ENCODE data around the gene MMUT. TPM values are rescaled to one million over a fixed set of nuclear protein-coding genes. Genes with fewer than 3 reads are reported as not detected.

The MMUT gene
- total RNA-seq, 1 experiment from 2014 or later = 11.1 TPM

DNA sequence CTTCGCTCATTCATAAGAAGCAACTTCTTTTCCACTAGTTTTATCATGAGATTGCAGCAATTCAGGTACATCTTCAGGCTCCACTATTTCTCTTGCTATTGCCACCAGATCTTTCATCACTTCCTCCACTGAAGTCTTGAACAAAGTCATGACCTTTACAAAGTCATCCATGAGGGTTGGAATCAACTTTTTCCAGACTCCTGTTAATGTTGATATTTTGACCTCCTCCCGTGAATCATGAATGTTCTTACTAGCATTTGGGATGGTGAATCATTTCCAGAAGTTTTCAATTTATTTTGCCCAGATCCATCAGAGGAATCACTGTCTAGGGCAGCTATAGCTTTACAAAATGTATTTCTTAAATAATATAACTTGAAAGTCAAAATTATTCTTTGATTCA, 1.6 kb upstream of the MMUT start:
- BruUV-seq (replicated peaks) = no TSS peak
- CTCF ChIA-PET = no interaction called here
- peaks cover 5% of the 10 kb centered on the region; the same call in 1 of the 2 replicates for H3K4me1 ChIP-seq

GRCh38 chr6:49463612-49463967, 537 bp upstream of the MMUT start:
- Histone ChIP-seq H3K9me3 (no peaks in the 10 kb centered on the region), H3K4me1 (peaks cover 5% of the 10 kb centered on the region; the same call in 1 of the 2 replicates), H3K36me3 (ENCODE audit: control insufficient read depth, insufficient read depth, low read length) (no peaks in the 10 kb centered on the region), H3K27me3 (replicated peaks; ENCODE audit: control insufficient read depth, insufficient read depth, low read length) (no peaks in the 10 kb centered on the region), H3K4me3 (ENCODE audit: low read depth, low read length) (peak overlapping the region; percentile 53)
- TF ChIP-seq CTCF (IDR thresholded peaks at IDR 0.05; ENCODE audit: insufficient read depth in 1 of 2, low read depth in 1 of 2, low read length in 1 of 2, severe bottlenecking in 1 of 2, unreplicated experiment in 1 of 2) = no peak
- Mint-ChIP-seq H3K27ac (ENCODE audit: unreplicated experiment) (peak overlapping the region; percentile 99), H3K4me1 (ENCODE audit: low read depth, unreplicated experiment) (no peaks in the 10 kb centered on the region), H3K27me3 (ENCODE audit: insufficient read depth, unreplicated experiment) (no peaks in the 10 kb centered on the region), H3K9me3 (ENCODE audit: unreplicated experiment) (no peaks in the 10 kb centered on the region), H3K4me3 (ENCODE audit: unreplicated experiment) (peak overlapping the region; percentile 86), H3K36me3 (ENCODE audit: insufficient read depth, unreplicated experiment) (peaks cover 8% of the 10 kb centered on the region)
- BruUV-seq (replicated peaks) = TSS peak; percentile 84
- DNase-seq = no peak
- POLR2A ChIA-PET = no interaction called here
- CTCF ChIA-PET = no interaction called here
- intact Hi-C loops (cut with micrococcal nuclease; ENCODE audit: unreplicated experiment) = loop anchor here (2.0 to 5.0 kb wide), 2 partner anchors 59 to 143 kb away; no protein-coding TSS in a partner anchor

More for the DNA sequence above, 1.6 kb upstream of the MMUT start:
- Mint-ChIP-seq H3K4me3 (ENCODE audit: unreplicated experiment) (peak overlapping the region; percentile 86), H3K36me3 (ENCODE audit: insufficient read depth, unreplicated experiment) (peaks cover 8% of the 10 kb centered on the region), H3K27me3 (ENCODE audit: insufficient read depth, unreplicated experiment) (no peaks in the 10 kb centered on the region), H3K4me1 (ENCODE audit: low read depth, unreplicated experiment) (no peaks in the 10 kb centered on the region), H3K27ac (ENCODE audit: unreplicated experiment) (no peak overlapping the region), H3K9me3 (ENCODE audit: unreplicated experiment) (no peaks in the 10 kb centered on the region)
- no peaks in the 10 kb centered on the region for H3K36me3 ChIP-seq (ENCODE audit: control insufficient read depth, insufficient read depth, low read length)
- H3K27me3 ChIP-seq (replicated peaks; ENCODE audit: control insufficient read depth, insufficient read depth, low read length) = no peaks in the 10 kb centered on the region
- POLR2A ChIA-PET = no interaction called here
- no peak for TF ChIP-seq CTCF (IDR thresholded peaks at IDR 0.05; ENCODE audit: insufficient read depth in 1 of 2, low read depth in 1 of 2, low read length in 1 of 2, severe bottlenecking in 1 of 2, unreplicated experiment in 1 of 2)
- H3K9me3 ChIP-seq = no peaks in the 10 kb centered on the region
- DNase-seq = no peak
- no peak overlapping the region for H3K4me3 ChIP-seq (ENCODE audit: low read depth, low read length)
- intact Hi-C loops (cut with micrococcal nuclease; ENCODE audit: unreplicated experiment) = loop anchor here (5.0 kb wide), 1 partner anchor 58 kb away; no protein-coding TSS in a partner anchor

GRCh38 chr6:49462599-49462926, 490 bp downstream of the MMUT start:
- no peaks in the 10 kb centered on the region for H3K27me3 ChIP-seq (replicated peaks; ENCODE audit: control insufficient read depth, insufficient read depth, low read length)
- no peaks in the 10 kb centered on the region for H3K27me3 Mint-ChIP-seq (ENCODE audit: insufficient read depth, unreplicated experiment)
- no peaks in the 10 kb centered on the region for H3K4me1 Mint-ChIP-seq (ENCODE audit: low read depth, unreplicated experiment)
- ChIA-PET POLR2A (no interaction called here), CTCF (no interaction called here)
- H3K4me3 Mint-ChIP-seq (ENCODE audit: unreplicated experiment) = peak overlapping the region; percentile 86
- peaks cover 8% of the 10 kb centered on the region for H3K36me3 Mint-ChIP-seq (ENCODE audit: insufficient read depth, unreplicated experiment)
- H3K4me3 ChIP-seq (ENCODE audit: low read depth, low read length) = peak overlapping the region; percentile 53
- H3K9me3 Mint-ChIP-seq (ENCODE audit: unreplicated experiment) = no peaks in the 10 kb centered on the region
- no peaks in the 10 kb centered on the region for H3K9me3 ChIP-seq
- H3K27ac Mint-ChIP-seq (ENCODE audit: unreplicated experiment) = peak overlapping the region; percentile 99
- intact Hi-C loops (cut with micrococcal nuclease; ENCODE audit: unreplicated experiment) = loop anchor here (2.0 to 5.0 kb wide), 2 partner anchors 60 to 144 kb away; no protein-coding TSS in a partner anchor
- no peak for TF ChIP-seq CTCF (IDR thresholded peaks at IDR 0.05; ENCODE audit: insufficient read depth in 1 of 2, low read depth in 1 of 2, low read length in 1 of 2, severe bottlenecking in 1 of 2, unreplicated experiment in 1 of 2)
- H3K36me3 ChIP-seq (ENCODE audit: control insufficient read depth, insufficient read depth, low read length) = no peaks in the 10 kb centered on the region
- BruUV-seq (replicated peaks) = TSS peak; percentile 70
- DNase-seq = peak in 1 of 2 experiments; percentile 4
- peaks cover 5% of the 10 kb centered on the region; the same call in 1 of the 2 replicates for H3K4me1 ChIP-seq
